ENCODE results near the gene PDE4D.

PDE4D gene

GRCh38 chr5:58934629-58935097 lies 958.9 kb downstream of the PDE4D start:
- H3K4me3 ChIP-seq (ENCODE audit: low read depth, low read length) = no peak overlapping the region
- no peak for DNase-seq (ENCODE audit: low read depth)

GRCh38 chr5:58933891-58934628 lies 959.5 kb downstream of the PDE4D start:
- H3K4me3 ChIP-seq (ENCODE audit: low read depth, low read length) = no peak overlapping the region
- no peak for DNase-seq (ENCODE audit: low read depth)
- TF ChIP-seq CTCF (conservative IDR thresholded peaks at IDR 0.05; ENCODE audit: low read depth, low read length) = no peak

More at GRCh38 chr5:58934629-58935097, 958.9 kb downstream of the PDE4D start:
- TF ChIP-seq CTCF (conservative IDR thresholded peaks at IDR 0.05; ENCODE audit: low read depth, low read length) = no peak

- no peak for DNase-seq (ENCODE audit: low read depth)
- no peak overlapping the region for H3K4me3 ChIP-seq (ENCODE audit: low read depth, low read length)
- TF ChIP-seq CTCF (conservative IDR thresholded peaks at IDR 0.05; ENCODE audit: low read depth, low read length) = no peak
These were observed 961.4 kb downstream of the PDE4D start for GRCh38 chr5:58932057-58932612.

GRCh38 chr5:58930520-58930919 lies 963.0 kb downstream of the PDE4D start:
- no peak for TF ChIP-seq CTCF (conservative IDR thresholded peaks at IDR 0.05; ENCODE audit: low read depth, low read length)
- DNase-seq (ENCODE audit: low read depth) = no peak
- H3K4me3 ChIP-seq (ENCODE audit: low read depth, low read length) = no peak overlapping the region

GRCh38 chr5:58929726-58930125 lies 963.8 kb downstream of the PDE4D start:
- no peak overlapping the region for H3K4me3 ChIP-seq (ENCODE audit: low read depth, low read length)
- no peak for DNase-seq (ENCODE audit: low read depth)
- no peak for TF ChIP-seq CTCF (conservative IDR thresholded peaks at IDR 0.05; ENCODE audit: low read depth, low read length)

GRCh38 chr5:58927938-58928337 lies 965.6 kb downstream of the PDE4D start:
- no peak for TF ChIP-seq CTCF (conservative IDR thresholded peaks at IDR 0.05; ENCODE audit: low read depth, low read length)
- no peak for DNase-seq (ENCODE audit: low read depth)
- H3K4me3 ChIP-seq (ENCODE audit: low read depth, low read length) = no peak overlapping the region

- no peak overlapping the region for H3K4me3 ChIP-seq (ENCODE audit: low read depth, low read length)
- DNase-seq (ENCODE audit: low read depth) = no peak
- no peak for TF ChIP-seq CTCF (conservative IDR thresholded peaks at IDR 0.05; ENCODE audit: low read depth, low read length)
These were observed 966.3 kb downstream of the PDE4D start for GRCh38 chr5:58927181-58927580.
